Sciatic nerve (tissue), 2 donors: Measurements from ENCODE around the gene PAFAH1B2. TPM values are rescaled to one million over a fixed set of nuclear protein-coding genes. Genes with fewer than 3 reads are reported as not detected.
A peak's percentile ranks its signal among the peaks of the same experiment; 100 is the strongest.
"Not testable (repeated sequence)": the region's sequence is repeated elsewhere in the genome, so short reads cannot be mapped to it uniquely, and the experiment has no call there.

Source experiments
- ATAC-seq: fragments of 200-7000 bp; cut with Tn5 transposase; one replicate; pipeline ENCODE4 v1.9.1; 2020; ENCODE audit warnings: mild to moderate bottlenecking, moderate library complexity
- DNase-seq: peaks from one replicate; pipeline ENCODE4 v3.0.0-alpha.2; 2020; ENCODE audit warnings: low spot score
- intact Hi-C: fragments of 100-400 bp; cut with DNase I; formaldehyde crosslinking; loops from one replicate; pipeline ENCODE4 v1.14.2; 2022
- total RNA-seq: library from RNA; stranded (reverse); fragmentation: NEBNext Ultra II Directional; extraction: Animal tissue kit (Norgen Biotek cat#: 25700); gene quantifications from one replicate; pipeline ENCODE4 v1.2.1, GENCODE V29; 2021
- donor health status: DM: no; HTN: no; CAD: no.
- donor health status: DM: no; HTN: no; CAD: no.

The PAFAH1B2 gene
- total RNA-seq, 1 donor from 2014 or later, result 104 TPM

- ATAC-seq (peak; percentile 52), DNase-seq (no peak)
- intact Hi-C loops, result no loop called here
Observed at GRCh38 chr11:117126223-117126965, 17.7 kb upstream of the PAFAH1B2 start.

GRCh38 chr11:117127171-117127901, 16.8 kb upstream of the PAFAH1B2 start:
- no peak for ATAC-seq

GRCh38 chr11:117128289-117128688, 15.8 kb upstream of the PAFAH1B2 start:
- intact Hi-C loops, result no loop called here

More at GRCh38 chr11:117127171-117127901, 16.8 kb upstream of the PAFAH1B2 start:
- no peak for DNase-seq
- intact Hi-C loops, result no loop called here

GRCh38 chr11:117130396-117130795, 13.7 kb upstream of the PAFAH1B2 start:
- intact Hi-C loops, ATAC-seq, DNase-seq: not testable (repeated sequence)

More at GRCh38 chr11:117128289-117128688, 15.8 kb upstream of the PAFAH1B2 start:
- ATAC-seq (no peak), DNase-seq (no peak)

GRCh38 chr11:117130879-117131278, 13.2 kb upstream of the PAFAH1B2 start:
- ATAC-seq, result no peak
- intact Hi-C loops, result no loop called here
- no peak for DNase-seq

GRCh38 chr11:117134431-117134830, 9.7 kb upstream of the PAFAH1B2 start:
- no peak for DNase-seq
- no peak for ATAC-seq
- intact Hi-C loops, result no loop called here

GRCh38 chr11:117134979-117135378, 9.1 kb upstream of the PAFAH1B2 start:
- ATAC-seq, intact Hi-C loops, DNase-seq: not testable (repeated sequence)

GRCh38 chr11:117137223-117138086, 6.6 kb upstream of the PAFAH1B2 start:
- ATAC-seq, result peak; percentile 65
- not testable (repeated sequence) for DNase-seq

GRCh38 chr11:117143390-117143789, 697 bp upstream of the PAFAH1B2 start:
- peak; percentile 43 for ATAC-seq
- intact Hi-C loops, result no loop called here

More at GRCh38 chr11:117137223-117138086, 6.6 kb upstream of the PAFAH1B2 start:
- intact Hi-C loops, result not testable (repeated sequence)

GRCh38 chr11:117144477-117145392, 648 bp downstream of the PAFAH1B2 start:
- peak; percentile 75 for ATAC-seq
- intact Hi-C loops, result no loop called here
- peak; percentile 65 for DNase-seq

More at GRCh38 chr11:117143390-117143789, 697 bp upstream of the PAFAH1B2 start:
- peak; percentile 69 for DNase-seq

- DNase-seq (no peak), ATAC-seq (no peak)
- intact Hi-C loops, result no loop called here
Observed at GRCh38 chr11:117145393-117145761, 1.3 kb downstream of the PAFAH1B2 start.

GRCh38 chr11:117146521-117146920, 2.4 kb downstream of the PAFAH1B2 start:
- intact Hi-C loops, result no loop called here
- ATAC-seq (no peak), DNase-seq (no peak)

GRCh38 chr11:117152066-117152465, 8.0 kb downstream of the PAFAH1B2 start:
- ATAC-seq, result no peak
- no peak for DNase-seq

GRCh38 chr11:117154468-117154867, 10.4 kb downstream of the PAFAH1B2 start:
- ATAC-seq (no peak), DNase-seq (no peak)
- intact Hi-C loops, result no loop called here

More at GRCh38 chr11:117152066-117152465, 8.0 kb downstream of the PAFAH1B2 start:
- intact Hi-C loops, result no loop called here

GRCh38 chr11:117157507-117157906, 13.4 kb downstream of the PAFAH1B2 start:
- DNase-seq (no peak), ATAC-seq (no peak)
- intact Hi-C loops, result no loop called here

- intact Hi-C loops, result no loop called here
- DNase-seq, result no peak
- no peak for ATAC-seq
Observed at GRCh38 chr11:117159892-117160291, 15.8 kb downstream of the PAFAH1B2 start.

GRCh38 chr11:117160826-117161225, 16.7 kb downstream of the PAFAH1B2 start:
- ATAC-seq (no peak), DNase-seq (no peak)
- intact Hi-C loops, result no loop called here

GRCh38 chr11:117166491-117166890, 22.4 kb downstream of the PAFAH1B2 start:
- intact Hi-C loops, result no loop called here
- no peak for ATAC-seq
- DNase-seq, result no peak
